ENCODE data around the gene BTNL9. TPM values are rescaled to one million over a fixed set of nuclear protein-coding genes. Genes with fewer than 3 reads are reported as not detected.

The BTNL9 gene
- total RNA-seq, 2 donors from 2014 or later = 5.3 to 23.5 TPM

DNA sequence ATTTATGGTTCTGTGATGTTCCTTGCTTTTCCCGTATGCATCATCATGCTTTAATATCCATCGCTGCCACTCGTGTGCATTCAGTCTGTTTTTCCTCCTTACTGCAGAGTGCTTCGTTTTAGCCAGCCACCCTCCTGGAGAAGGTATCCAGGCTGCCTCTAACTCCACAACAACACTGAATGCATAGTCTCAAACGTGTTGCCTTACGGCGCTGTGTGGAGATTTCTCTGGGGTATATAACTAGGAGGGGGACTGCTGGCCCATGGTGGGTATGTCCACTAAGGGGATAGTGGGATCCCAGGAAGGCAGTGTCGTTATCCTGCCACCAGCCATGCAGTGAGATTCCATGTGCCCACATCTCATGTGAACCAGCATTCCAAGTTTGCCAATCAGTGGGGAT is 16.4 kb downstream of the BTNL9 start:
- Histone ChIP-seq H3K4me3 (no peak overlapping the region), H3K9me3 (no peaks in the 10 kb centered on the region), H3K27ac (no peak overlapping the region), H3K27me3 (peaks cover 5 to 14% of the 10 kb centered on the region in 2 donors), H3K36me3 (no peaks in the 10 kb centered on the region), H3K4me1 (peaks cover 0 to 23% of the 10 kb centered on the region in 2 donors)
- TF ChIP-seq, protein P1, sequence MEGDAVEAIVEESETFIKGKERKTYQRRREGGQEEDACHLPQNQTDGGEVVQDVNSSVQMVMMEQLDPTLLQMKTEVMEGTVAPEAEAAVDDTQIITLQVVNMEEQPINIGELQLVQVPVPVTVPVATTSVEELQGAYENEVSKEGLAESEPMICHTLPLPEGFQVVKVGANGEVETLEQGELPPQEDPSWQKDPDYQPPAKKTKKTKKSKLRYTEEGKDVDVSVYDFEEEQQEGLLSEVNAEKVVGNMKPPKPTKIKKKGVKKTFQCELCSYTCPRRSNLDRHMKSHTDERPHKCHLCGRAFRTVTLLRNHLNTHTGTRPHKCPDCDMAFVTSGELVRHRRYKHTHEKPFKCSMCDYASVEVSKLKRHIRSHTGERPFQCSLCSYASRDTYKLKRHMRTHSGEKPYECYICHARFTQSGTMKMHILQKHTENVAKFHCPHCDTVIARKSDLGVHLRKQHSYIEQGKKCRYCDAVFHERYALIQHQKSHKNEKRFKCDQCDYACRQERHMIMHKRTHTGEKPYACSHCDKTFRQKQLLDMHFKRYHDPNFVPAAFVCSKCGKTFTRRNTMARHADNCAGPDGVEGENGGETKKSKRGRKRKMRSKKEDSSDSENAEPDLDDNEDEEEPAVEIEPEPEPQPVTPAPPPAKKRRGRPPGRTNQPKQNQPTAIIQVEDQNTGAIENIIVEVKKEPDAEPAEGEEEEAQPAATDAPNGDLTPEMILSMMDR (IDR thresholded peaks at IDR 0.05) = no peak
- DNase-seq (ENCODE audit: low spot score) = no peak

DNA sequence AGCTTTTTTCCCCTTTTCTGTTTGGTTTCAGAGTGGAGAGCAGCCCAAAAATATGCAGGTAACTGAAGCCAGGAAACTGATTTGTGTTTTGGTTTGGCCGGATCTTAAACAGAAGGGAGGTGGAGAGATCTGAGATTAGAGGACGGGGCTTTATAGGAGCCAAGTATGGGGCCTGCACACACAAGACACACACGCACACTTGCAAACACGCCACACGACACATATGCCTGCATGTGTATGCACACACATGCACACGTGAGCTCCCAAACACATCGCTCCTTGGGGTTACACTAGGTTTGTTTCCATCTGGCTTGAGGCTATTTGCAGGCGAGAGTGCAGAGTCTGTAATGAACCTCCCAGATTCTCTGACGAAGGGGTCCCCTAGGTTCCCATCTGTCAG is 18.3 kb downstream of the BTNL9 start:
- H3K4me1 ChIP-seq = peaks cover 0 to 10% of the 10 kb centered on the region in 2 donors
- no peak overlapping the region for H3K4me3 ChIP-seq
- peak; percentile 9 for DNase-seq (ENCODE audit: low spot score)
- TF ChIP-seq, protein P1 (IDR thresholded peaks at IDR 0.05) = no peak
- H3K9me3 ChIP-seq = no peaks in the 10 kb centered on the region
- H3K27ac ChIP-seq = no peak overlapping the region
- peaks cover 0 to 12% of the 10 kb centered on the region in 2 donors for H3K27me3 ChIP-seq
- no peaks in the 10 kb centered on the region for H3K36me3 ChIP-seq

DNA sequence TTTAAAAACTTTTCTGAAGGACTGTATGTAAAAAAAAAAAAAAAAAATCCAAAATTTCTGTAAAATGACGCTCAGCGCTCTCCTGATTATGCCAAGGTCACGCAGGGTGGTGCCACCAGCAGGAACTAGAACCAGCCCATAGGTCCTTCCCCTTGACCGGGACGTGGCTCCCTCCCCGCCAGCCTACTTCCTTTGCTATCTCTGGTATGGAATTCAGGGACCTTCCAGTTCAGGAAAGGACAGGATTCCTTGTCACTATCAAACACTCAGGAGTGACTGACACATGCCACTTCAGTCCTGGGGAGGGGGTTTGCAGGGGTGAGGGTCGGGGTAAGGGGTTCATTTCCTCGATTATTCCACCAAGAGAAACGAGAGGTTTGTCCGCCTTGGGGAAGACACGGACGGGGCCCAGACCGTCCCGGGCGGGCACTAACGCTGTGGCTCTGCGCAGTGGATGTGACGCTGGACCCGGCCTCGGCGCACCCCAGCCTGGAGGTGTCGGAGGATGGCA is 18.8 kb downstream of the BTNL9 start:
- Histone ChIP-seq H3K27ac (no peak overlapping the region), H3K4me3 (no peak overlapping the region), H3K4me1 (peaks cover 0 to 5% of the 10 kb centered on the region in 2 donors), H3K36me3 (no peaks in the 10 kb centered on the region), H3K27me3 (peaks cover 0 to 7% of the 10 kb centered on the region in 2 donors), H3K9me3 (no peaks in the 10 kb centered on the region)
- TF ChIP-seq, protein P1 (IDR thresholded peaks at IDR 0.05) = no peak
- DNase-seq (ENCODE audit: low spot score) = peak; percentile 50

DNA sequence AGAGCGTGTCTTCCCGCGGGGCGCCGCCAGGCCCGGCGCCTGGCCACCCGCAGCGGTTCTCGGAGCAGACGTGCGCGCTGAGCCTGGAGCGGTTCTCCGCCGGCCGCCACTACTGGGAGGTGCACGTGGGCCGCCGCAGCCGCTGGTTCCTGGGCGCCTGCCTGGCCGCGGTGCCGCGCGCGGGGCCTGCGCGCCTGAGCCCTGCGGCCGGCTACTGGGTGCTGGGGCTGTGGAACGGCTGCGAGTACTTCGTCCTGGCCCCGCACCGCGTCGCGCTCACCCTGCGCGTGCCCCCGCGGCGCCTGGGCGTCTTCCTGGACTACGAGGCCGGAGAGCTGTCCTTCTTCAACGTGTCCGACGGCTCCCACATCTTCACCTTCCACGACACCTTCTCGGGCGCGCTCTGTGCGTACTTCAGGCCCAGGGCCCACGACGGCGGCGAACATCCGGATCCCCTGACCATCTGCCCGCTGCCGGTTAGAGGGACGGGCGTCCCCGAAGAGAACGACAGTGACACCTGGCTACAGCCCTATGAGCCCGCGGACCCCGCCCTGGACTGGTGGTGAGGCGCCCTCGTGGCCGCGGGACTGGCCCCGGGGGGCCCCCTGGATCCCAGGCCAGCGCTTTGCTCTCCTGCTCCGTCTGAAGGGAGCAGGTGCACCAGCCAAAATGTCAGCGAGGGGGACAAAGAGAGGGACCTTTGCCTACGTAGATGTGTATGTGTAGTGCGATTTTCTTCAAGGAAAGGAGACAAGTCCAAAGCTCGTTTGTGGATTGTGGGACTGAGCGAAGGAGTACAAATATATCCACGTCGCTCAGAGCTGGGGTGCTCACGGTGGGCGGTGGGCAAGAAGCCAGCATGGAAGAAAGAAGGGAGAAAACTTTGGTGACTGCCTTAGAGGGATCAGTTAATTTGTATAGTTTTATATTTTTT is 19.5 kb downstream of the BTNL9 start:
- Histone ChIP-seq H3K27ac (no peak overlapping the region), H3K4me3 (no peak overlapping the region), H3K4me1 (peaks cover 0 to 3% of the 10 kb centered on the region in 2 donors), H3K36me3 (no peaks in the 10 kb centered on the region), H3K27me3 (peaks cover 0 to 7% of the 10 kb centered on the region in 2 donors), H3K9me3 (no peaks in the 10 kb centered on the region)
- TF ChIP-seq, protein P1 (IDR thresholded peaks at IDR 0.05) = no peak
- DNase-seq (ENCODE audit: low spot score) = peak; percentile 18

DNA sequence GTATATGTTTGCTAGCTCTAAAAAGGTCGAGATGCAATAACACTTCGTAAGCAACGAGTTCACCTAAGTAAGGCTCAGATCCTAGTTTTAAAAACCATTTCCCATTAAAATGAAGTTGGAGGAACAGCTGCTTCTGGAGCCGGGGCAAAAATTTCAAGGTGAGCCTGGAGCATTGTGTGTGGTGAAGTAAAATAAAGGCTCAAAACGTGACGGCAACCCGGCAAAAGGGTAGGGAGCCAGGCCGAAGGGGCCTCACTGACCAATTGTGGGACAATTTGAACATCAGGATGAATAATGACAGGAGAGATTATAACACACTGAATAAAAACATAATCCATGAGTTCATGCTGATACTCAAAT is 20.1 kb downstream of the BTNL9 start:
- Histone ChIP-seq H3K4me1 (peaks cover 0 to 3% of the 10 kb centered on the region in 2 donors), H3K36me3 (no peaks in the 10 kb centered on the region), H3K9me3 (no peaks in the 10 kb centered on the region), H3K27me3 (peaks cover 0 to 7% of the 10 kb centered on the region in 2 donors), H3K4me3 (no peak overlapping the region), H3K27ac (no peak overlapping the region)
- no peak for DNase-seq (ENCODE audit: low spot score)
- TF ChIP-seq, protein P1 (IDR thresholded peaks at IDR 0.05) = no peak
